HG03159 (cell line): ENCODE measurements around the gene TADA2B.
A peak's percentile ranks its signal among the peaks of the same experiment; 100 is the strongest.

Experiments used
- ATAC-seq: cut with Tn5 transposase; IDR thresholded peaks from one replicate; pipeline ENCODE4 v1.9.1; 2021; ENCODE audit warnings: mild to moderate bottlenecking, moderate library complexity; ENCODE audit not compliant: unreplicated experiment

TADA2B gene

GRCh38 chr4:7043284-7044136 lies at the start of gene TADA2B:
TADA2B (plus strand) TSS chr4:7043372; CDS start chr4:7043580, 208 bp downstream.
- peak; percentile 28 for ATAC-seq

- no peak for ATAC-seq
Observed at GRCh38 chr4:6996481-6996880, 46.7 kb upstream of the TADA2B start.

GRCh38 chr4:6999172-7000086 lies 43.7 kb upstream of the TADA2B start:
- ATAC-seq = no peak

- ATAC-seq = no peak
Observed at GRCh38 chr4:7000421-7001176, 42.6 kb upstream of the TADA2B start.

- no peak for ATAC-seq
Observed at GRCh38 chr4:7001271-7001670, 41.9 kb upstream of the TADA2B start.

- ATAC-seq = no peak
Observed at GRCh38 chr4:7002336-7002735, 40.8 kb upstream of the TADA2B start.

- no peak for ATAC-seq
Observed at GRCh38 chr4:7003176-7003878, 39.8 kb upstream of the TADA2B start.

GRCh38 chr4:7003879-7004240 lies 39.3 kb upstream of the TADA2B start:
- no peak for ATAC-seq

GRCh38 chr4:7004331-7004730 lies 38.8 kb upstream of the TADA2B start:
- no peak for ATAC-seq

- no peak for ATAC-seq
Observed at GRCh38 chr4:7005571-7005970, 37.6 kb upstream of the TADA2B start.

GRCh38 chr4:7006411-7006810 lies 36.8 kb upstream of the TADA2B start:
- no peak for ATAC-seq

GRCh38 chr4:7007142-7007907 lies 35.8 kb upstream of the TADA2B start:
- ATAC-seq = no peak

- ATAC-seq = no peak
Observed at GRCh38 chr4:7007944-7008343, 35.2 kb upstream of the TADA2B start.

- no peak for ATAC-seq
Observed at GRCh38 chr4:7009564-7009963, 33.6 kb upstream of the TADA2B start.

GRCh38 chr4:7013175-7013574 lies 30.0 kb upstream of the TADA2B start:
- no peak for ATAC-seq

GRCh38 chr4:7014815-7015214 lies 28.4 kb upstream of the TADA2B start:
- ATAC-seq = no peak

- ATAC-seq = no peak
Observed at GRCh38 chr4:7015383-7016035, 27.7 kb upstream of the TADA2B start.

GRCh38 chr4:7016086-7016485 lies 27.1 kb upstream of the TADA2B start:
- no peak for ATAC-seq

GRCh38 chr4:7016512-7016911 lies 26.7 kb upstream of the TADA2B start:
- no peak for ATAC-seq
